K562 (cell line): ENCODE data around the gene FCER2. TPM values are rescaled to one million over a fixed set of nuclear protein-coding genes. Genes with fewer than 3 reads are reported as not detected.

Source experiments
- ATF4 ChIP-seq: fragments of 450-650 bp; formaldehyde crosslinking; IDR thresholded peaks from 2 replicates; pipeline ENCODE4 v1.4.0; 2022; ENCODE audit warnings: mild to moderate bottlenecking, moderate library complexity
- MGA ChIP-seq: fragments of 450-650 bp; IDR thresholded peaks from 2 replicates; pipeline ENCODE4 v1.6.1; 2016; ENCODE audit warnings: mild to moderate bottlenecking, moderate library complexity
- polyA plus RNA-seq, 8 experiments: library from polyadenylated mRNA; depleted of rRNA in 4 of 8; stranded (reverse) in 5 of 8; unstranded in 3 of 8; fragments of >200 nt; fragmentation: Nextera tagmentation in 2 of 8; fragmentation: Illumina TruSeq in 1 of 8; extraction: Ambion mirVana in 2 of 8; extraction: Trizol in 1 of 8; gene quantifications; 2 replicates each; pipeline versions ENCODE4 v1.2.1 to v1.2.3, GENCODE V29; 2011 to 2014; ENCODE audit warnings: inconsistent platforms in 1 of 8, missing spikeins in 1 of 8
- total RNA-seq, 7 experiments: library from RNA; depleted of rRNA in 6 of 7; stranded (reverse); fragments of >200 nt in 6 of 7; fragmentation: Illumina TruSeq in 2 of 7; extraction: Trizol in 2 of 7; gene quantifications; 2 replicates each; pipeline versions ENCODE4 v1.2.1 to v1.2.3, GENCODE V29; 2011 to 2021; ENCODE audit warnings: low replicate concordance in 1 of 7

Gene FCER2
- total and polyA plus RNA-seq, 9 of the 15 experiments (the other 6 are each of a cell fraction or from before 2014, with no cell fraction given): 0.11 TPM; not detected in 8

- TF ChIP-seq MGA: no peak
- no peak for TF ChIP-seq ATF4 (CRISPR knock-in tag)
These were observed 20.3 kb upstream of the FCER2 start (continued) for GRCh38 chr19:7722231-7722651.
